ENCODE data around the gene ABCA5.
"Not testable (repeated sequence)": the region's sequence is repeated elsewhere in the genome, so short reads cannot be mapped to it uniquely, and the experiment has no call there.

The ABCA5 gene

DNA sequence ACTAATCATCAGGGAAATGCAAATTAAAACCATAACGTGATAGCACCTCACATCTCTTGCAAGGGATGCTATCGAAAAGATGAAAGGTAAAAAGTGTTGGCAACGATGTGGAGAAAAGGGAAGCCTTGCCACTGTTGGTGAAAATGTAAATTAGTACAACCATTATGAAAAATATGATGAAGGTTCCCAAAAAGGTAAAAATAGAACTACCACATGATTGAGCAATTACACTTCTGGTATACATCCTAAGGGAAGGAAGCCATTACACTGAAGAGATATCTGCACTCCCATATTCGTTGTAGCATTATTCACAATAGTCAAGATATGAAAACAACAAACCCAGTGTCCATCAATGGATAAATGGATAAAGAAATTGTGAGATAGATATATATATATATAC, 119.8 kb downstream of the ABCA5 start:
- DNase-seq (ENCODE audit: low spot score), result no peak

DNA sequence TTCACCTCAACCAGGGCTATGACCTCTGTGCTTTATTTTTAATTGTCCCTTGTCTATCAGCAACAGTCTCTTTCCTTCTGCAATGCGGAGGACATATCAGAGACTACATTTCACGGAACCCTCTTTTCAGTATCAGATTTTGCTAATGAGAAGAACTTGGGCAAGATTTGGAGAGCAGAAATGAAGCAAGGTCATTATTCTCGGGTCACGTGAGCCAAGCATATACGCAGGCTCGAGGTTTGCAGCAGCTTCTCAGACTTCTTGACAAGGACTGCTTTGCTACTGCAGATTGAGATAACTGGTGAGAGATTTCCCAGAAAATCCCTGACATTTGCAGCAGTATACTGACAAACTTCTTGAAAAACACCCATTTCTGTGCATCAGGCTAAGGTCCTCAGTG, 128.7 kb downstream of the ABCA5 start:
- DNase-seq (ENCODE audit: low spot score), result no peak

DNA sequence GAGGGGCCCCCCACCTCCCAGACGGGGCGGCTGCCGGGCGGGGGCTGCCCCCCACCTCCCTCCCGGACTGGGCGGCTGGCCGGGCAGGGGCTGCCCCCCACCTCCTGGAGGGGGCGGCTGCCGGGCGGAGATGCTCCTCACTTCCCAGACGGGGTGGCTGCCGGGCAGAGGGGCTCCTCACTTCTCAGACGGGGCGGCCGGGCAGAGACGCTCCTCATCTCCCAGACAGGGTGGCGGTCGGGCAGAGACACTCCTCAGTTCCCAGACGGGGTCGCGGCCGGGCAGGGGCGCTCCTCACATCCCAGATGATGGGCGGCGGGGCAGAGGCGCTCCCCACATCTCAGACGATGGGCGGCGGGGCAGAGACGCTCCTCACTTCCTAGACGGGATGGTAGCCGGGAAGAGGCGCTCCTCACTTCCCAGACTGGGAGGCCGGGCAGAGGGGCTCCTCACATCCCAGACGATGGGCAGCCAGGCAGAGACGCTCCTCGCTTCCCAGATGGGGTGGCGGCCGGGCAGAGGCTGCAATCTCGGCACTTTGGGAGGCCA, 130.8 kb downstream of the ABCA5 start:
- not testable (repeated sequence) for DNase-seq (ENCODE audit: low spot score)

All from ecto neural progenitor cell (in vitro differentiated cells).